ENCODE data around the gene ASPM. TPM values are rescaled to one million over a fixed set of nuclear protein-coding genes. Genes with fewer than 3 reads are reported as not detected.
A peak's percentile ranks its signal among the peaks of the same experiment; 100 is the strongest.

The ASPM gene
- total RNA-seq, 2 donors from 2014 or later, result 0.81 to 2.1 TPM

DNA sequence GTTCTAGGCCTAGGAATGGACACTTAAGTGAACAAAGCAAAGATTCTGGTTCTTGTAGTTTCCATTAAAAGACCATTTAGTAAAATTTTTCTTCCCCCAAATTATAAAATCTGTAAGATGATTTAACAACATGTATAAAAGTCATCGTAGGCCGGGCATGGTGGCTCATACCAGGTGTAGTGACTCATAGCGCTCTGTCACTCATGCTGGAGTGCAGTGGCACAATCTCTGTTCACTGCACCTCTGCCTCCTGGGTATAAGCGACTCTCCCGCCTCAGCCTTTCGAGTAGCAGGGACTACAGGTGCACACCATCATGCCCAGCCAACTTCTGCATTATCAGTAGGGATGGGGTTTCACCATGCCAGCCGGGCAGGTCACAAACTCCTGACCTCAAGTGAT is 9.1 kb downstream of the ASPM start:
- ATAC-seq (ENCODE audit: insufficient number of reproducible peaks, low FRiP score, low read depth), result no peak

DNA sequence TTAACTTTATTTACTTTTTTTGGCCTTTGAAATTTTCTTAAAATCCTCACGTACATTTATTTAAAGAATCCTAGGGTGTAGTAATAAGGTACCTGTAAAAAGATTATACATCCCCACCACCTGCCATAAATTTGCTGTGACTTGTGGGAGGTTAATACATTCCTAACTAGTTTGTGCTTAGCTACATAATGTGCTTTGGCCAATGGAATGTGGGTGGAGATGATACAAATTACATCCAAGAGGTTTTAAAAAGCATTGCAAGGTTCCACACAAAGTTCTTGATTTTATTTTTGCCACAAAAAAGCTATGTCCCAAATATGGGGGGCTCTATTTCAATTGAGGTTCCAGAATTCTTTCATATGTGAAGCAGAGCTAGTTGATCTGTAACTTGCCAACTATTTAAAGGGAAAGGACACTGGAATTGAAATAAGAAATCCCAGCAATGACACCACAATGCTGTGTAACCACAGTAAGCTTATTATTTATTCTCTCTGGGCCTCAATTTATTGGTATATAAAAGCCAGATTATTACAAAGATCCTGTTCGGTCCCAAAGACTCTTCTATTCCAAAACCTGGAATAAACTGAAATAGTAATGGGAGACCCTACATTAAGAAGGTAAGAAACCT is 15.7 kb downstream of the ASPM start:
- DNase-seq (ENCODE audit: low spot score), result no peak
- H3K4me1 ChIP-seq (ENCODE audit: control insufficient read depth in 1 of 2, low read depth in 2 of 2), result peaks cover 0 to 11% of the 10 kb centered on the region in 2 donors
- ATAC-seq (ENCODE audit: insufficient number of reproducible peaks, low FRiP score, low read depth), result no peak
- no peaks in the 10 kb centered on the region for H3K36me3 ChIP-seq
- TF ChIP-seq, protein P1, sequence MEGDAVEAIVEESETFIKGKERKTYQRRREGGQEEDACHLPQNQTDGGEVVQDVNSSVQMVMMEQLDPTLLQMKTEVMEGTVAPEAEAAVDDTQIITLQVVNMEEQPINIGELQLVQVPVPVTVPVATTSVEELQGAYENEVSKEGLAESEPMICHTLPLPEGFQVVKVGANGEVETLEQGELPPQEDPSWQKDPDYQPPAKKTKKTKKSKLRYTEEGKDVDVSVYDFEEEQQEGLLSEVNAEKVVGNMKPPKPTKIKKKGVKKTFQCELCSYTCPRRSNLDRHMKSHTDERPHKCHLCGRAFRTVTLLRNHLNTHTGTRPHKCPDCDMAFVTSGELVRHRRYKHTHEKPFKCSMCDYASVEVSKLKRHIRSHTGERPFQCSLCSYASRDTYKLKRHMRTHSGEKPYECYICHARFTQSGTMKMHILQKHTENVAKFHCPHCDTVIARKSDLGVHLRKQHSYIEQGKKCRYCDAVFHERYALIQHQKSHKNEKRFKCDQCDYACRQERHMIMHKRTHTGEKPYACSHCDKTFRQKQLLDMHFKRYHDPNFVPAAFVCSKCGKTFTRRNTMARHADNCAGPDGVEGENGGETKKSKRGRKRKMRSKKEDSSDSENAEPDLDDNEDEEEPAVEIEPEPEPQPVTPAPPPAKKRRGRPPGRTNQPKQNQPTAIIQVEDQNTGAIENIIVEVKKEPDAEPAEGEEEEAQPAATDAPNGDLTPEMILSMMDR (IDR thresholded peaks at IDR 0.05), result no peak
- peak overlapping the region; percentile 11 for H3K4me3 ChIP-seq
- no peaks in the 10 kb centered on the region for H3K27me3 ChIP-seq (replicated peaks; ENCODE audit: insufficient read depth)
- H3K27ac ChIP-seq, result no peak overlapping the region
- no peaks in the 10 kb centered on the region for H3K9me3 ChIP-seq

More for the DNA sequence above, 9.1 kb downstream of the ASPM start:
- no peak for DNase-seq (ENCODE audit: low spot score)
- no peaks in the 10 kb centered on the region for H3K36me3 ChIP-seq
- H3K9me3 ChIP-seq, result no peaks in the 10 kb centered on the region
- H3K27me3 ChIP-seq (replicated peaks; ENCODE audit: insufficient read depth), result no peaks in the 10 kb centered on the region
- no peak overlapping the region for H3K4me3 ChIP-seq
- TF ChIP-seq, protein P1 (IDR thresholded peaks at IDR 0.05), result no peak
- no peak overlapping the region for H3K27ac ChIP-seq
- H3K4me1 ChIP-seq (ENCODE audit: control insufficient read depth in 1 of 2, low read depth in 2 of 2), result no peaks in the 10 kb centered on the region

DNA sequence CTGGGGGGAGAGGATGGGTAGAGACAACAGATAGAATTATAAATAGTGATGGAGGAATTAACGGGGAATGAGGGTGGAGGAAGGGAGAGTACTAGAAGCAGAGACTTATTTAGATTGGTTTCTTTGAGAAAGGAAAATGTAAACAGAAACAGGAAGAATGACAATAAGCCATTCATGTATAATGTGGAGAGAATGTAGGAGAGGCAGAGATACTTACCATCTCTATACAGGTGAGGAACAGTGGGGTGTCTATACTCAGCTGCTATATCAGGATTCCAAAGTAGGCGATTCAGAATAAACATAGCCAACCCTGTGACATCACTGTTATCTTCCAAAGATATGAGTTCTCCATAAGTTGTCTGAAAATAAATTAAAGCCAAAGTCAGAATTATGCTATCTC is 16.8 kb downstream of the ASPM start:
- Histone ChIP-seq H3K27ac (no peak overlapping the region), H3K27me3 (replicated peaks; ENCODE audit: insufficient read depth) (no peaks in the 10 kb centered on the region), H3K36me3 (no peaks in the 10 kb centered on the region), H3K4me1 (ENCODE audit: control insufficient read depth in 1 of 2, low read depth in 2 of 2) (peaks cover 0 to 11% of the 10 kb centered on the region in 2 donors), H3K9me3 (no peaks in the 10 kb centered on the region), H3K4me3 (no peak overlapping the region)
- no peak for ATAC-seq (ENCODE audit: insufficient number of reproducible peaks, low FRiP score, low read depth)
- no peak for DNase-seq (ENCODE audit: low spot score)
- TF ChIP-seq, protein P1 (IDR thresholded peaks at IDR 0.05), result no peak

DNA sequence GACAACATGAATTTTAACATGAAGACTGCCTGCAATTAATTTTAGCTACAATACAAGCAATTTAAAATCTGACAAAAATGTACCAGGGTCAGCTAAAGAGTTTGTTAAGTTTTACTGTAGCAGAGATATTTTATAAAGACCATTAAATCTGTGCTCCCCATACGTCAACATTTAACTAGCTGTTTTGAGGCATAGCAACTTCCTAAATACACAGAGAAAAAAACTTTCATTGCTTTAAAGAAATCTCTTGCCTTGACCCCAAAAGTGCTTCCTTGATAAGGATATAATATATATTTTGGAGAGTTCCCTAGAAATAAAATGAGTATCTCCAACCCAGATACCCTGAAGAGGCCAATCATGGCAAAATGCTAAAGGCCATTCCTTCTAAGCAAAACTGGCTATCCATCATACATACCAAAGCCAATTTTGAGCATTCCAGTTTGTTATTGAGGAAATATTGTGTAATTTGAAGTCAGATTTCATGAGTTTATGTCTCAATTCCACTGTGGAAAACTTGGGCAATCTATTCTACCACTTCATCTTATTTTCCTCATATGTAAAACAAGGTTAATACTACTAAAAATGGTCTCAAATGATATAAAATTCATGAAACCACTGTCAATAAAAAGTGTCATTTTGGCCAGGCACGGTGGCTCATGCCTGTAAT is 19.1 kb downstream of the ASPM start:
- Histone ChIP-seq H3K4me3 (no peak overlapping the region), H3K4me1 (ENCODE audit: control insufficient read depth in 1 of 2, low read depth in 2 of 2) (peaks cover 0 to 11% of the 10 kb centered on the region in 2 donors), H3K27ac (no peak overlapping the region), H3K36me3 (no peaks in the 10 kb centered on the region), H3K27me3 (replicated peaks; ENCODE audit: insufficient read depth) (no peaks in the 10 kb centered on the region), H3K9me3 (no peaks in the 10 kb centered on the region)
- ATAC-seq (ENCODE audit: insufficient number of reproducible peaks, low FRiP score, low read depth), result no peak
- TF ChIP-seq, protein P1 (IDR thresholded peaks at IDR 0.05), result no peak
- no peak for DNase-seq (ENCODE audit: low spot score)

DNA sequence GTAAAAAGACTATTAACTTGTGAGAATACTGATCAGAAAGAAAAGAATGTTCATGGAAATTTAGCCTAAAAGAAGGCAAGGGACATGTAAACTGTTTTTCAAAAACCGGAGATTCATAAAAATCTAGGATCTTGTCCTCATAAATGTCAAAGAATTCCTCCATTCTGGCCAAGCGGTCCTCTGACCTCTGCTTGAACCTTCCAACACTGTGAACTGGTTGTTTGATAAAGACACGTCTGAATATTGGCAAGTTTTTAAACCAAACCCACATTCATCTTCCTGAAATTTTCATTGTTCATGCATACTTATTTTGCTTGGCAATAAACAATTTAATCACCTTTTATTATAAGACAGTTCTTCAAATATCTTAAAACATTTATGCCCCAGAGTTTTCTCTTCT is 19.8 kb downstream of the ASPM start:
- Histone ChIP-seq H3K36me3 (no peaks in the 10 kb centered on the region), H3K4me1 (ENCODE audit: control insufficient read depth in 1 of 2, low read depth in 2 of 2) (peaks cover 0 to 11% of the 10 kb centered on the region in 2 donors), H3K9me3 (no peaks in the 10 kb centered on the region), H3K27me3 (replicated peaks; ENCODE audit: insufficient read depth) (no peaks in the 10 kb centered on the region), H3K27ac (no peak overlapping the region), H3K4me3 (no peak overlapping the region)
- TF ChIP-seq, protein P1 (IDR thresholded peaks at IDR 0.05), result no peak
- DNase-seq (ENCODE audit: low spot score), result no peak
- no peak for ATAC-seq (ENCODE audit: insufficient number of reproducible peaks, low FRiP score, low read depth)

Measured in thoracic aorta (tissue), 2 donors.